Heart left ventricle (tissue), 16 donors: ENCODE measurements around the gene PARP3. TPM values are rescaled to one million over a fixed set of nuclear protein-coding genes. Genes with fewer than 3 reads are reported as not detected.
A peak's percentile ranks its signal among the peaks of the same experiment; 100 is the strongest.

Source experiments
- ATAC-seq, 4 donors: fragments of 200-7000 bp; cut with Tn5 transposase; one replicate each; pipeline ENCODE4 v1.9.1; 2020 to 2022; ENCODE audit warnings: moderate library complexity in 4 of 4, mild to moderate bottlenecking in 3 of 4, moderate number of reproducible peaks in 1 of 4
- DNase-seq, 5 donors: peaks; one replicate each; pipeline ENCODE4 v3.0.0-alpha.2; 2020
- H3K27ac ChIP-seq, 12 donors: fragments of 200-600 bp; sonication (generic) in 4 of 12; one replicate each; pipeline versions ENCODE4 v1.5.0 to v1.8.0; 2016 to 2022; ENCODE audit warnings: mild to moderate bottlenecking in 2 of 12
- H3K27me3 ChIP-seq, 9 donors: fragments of 200-600 bp; sonication (generic) in 2 of 9; one replicate each; pipeline versions ENCODE4 v1.5.1 to v1.8.0; 2016 to 2022; ENCODE audit warnings: mild to moderate bottlenecking in 3 of 9
- H3K36me3 ChIP-seq, 9 donors: fragments of 200-600 bp; sonication (generic) in 2 of 9; one replicate each; pipeline versions ENCODE4 v1.5.0 to v1.8.0; 2018 to 2022; ENCODE audit warnings: mild to moderate bottlenecking in 2 of 9
- H3K4me1 ChIP-seq, 12 donors: fragments of 200-600 bp; sonication (generic) in 4 of 12; one replicate each; pipeline versions ENCODE4 v1.5.0 to v1.8.0; 2016 to 2022; ENCODE audit warnings: mild to moderate bottlenecking in 3 of 12
- H3K4me3 ChIP-seq, 12 donors: fragments of 200-600 bp; sonication (generic) in 4 of 12; one replicate each; pipeline versions ENCODE4 v1.5.0 to v1.8.0; 2017 to 2022; ENCODE audit warnings: mild to moderate bottlenecking in 9 of 12, moderate library complexity in 4 of 12
- H3K9me3 ChIP-seq, 12 donors: fragments of 200-600 bp; sonication (generic) in 4 of 12; one replicate each; pipeline versions ENCODE4 v1.5.0 to v1.8.0; 2016 to 2022; ENCODE audit warnings: mild to moderate bottlenecking in 1 of 12
- POLR2A ChIP-seq, 2 donors: fragments of 450-650 bp; IDR thresholded peaks; one replicate each; pipeline ENCODE4 v1.6.1; 2017; ENCODE audit warnings: antibody characterized with exemption in 2 of 2, mild to moderate bottlenecking in 2 of 2, moderate library complexity in 2 of 2
- WGBS, 4 donors: extraction: QIAGEN DNeasy Blood & Tissue Kit in 2 of 4; methylation state at CpG; one replicate each; pipeline versions ENCODE4 v1.1.5 to v1.1.7; 2013 to 2018; 5-methylcytosine and 5-hydroxymethylcytosine counted together
- intact Hi-C, 10 donors: fragments of 100-400 bp; cut with DNase I; formaldehyde crosslinking; loops; one replicate each; pipeline versions ENCODE4 v1.11.1 to v1.14.2; 2022
- long read RNA-seq, 3 donors: library from polyadenylated mRNA; unstranded; transcript quantifications; one replicate each; pipeline ENCODE4 v2.0.0, GENCODE V29; 2020 to 2021
- polyA plus RNA-seq, 2 donors: library from polyadenylated mRNA; stranded (reverse); fragments of 200-250 nt; gene quantifications; one replicate each; pipeline ENCODE4 v1.2.3, GENCODE V29; 2013
- total RNA-seq, 9 donors: library from RNA; depleted of rRNA in 2 of 9; stranded (reverse); fragments of >200 nt in 2 of 9; fragmentation: NEBNext Ultra II Directional in 3 of 9; extraction: Animal tissue kit (Norgen Biotek cat#: 25700) in 3 of 9; gene quantifications; one replicate each; pipeline versions ENCODE4 v1.1.0 to v1.2.4, GENCODE V29; 2016 to 2023
- TF ChIP-seq, protein P1 (sequence below), 12 donors: fragments of 200-600 bp; sonication (generic) in 4 of 12; IDR thresholded peaks; one replicate each; pipeline versions ENCODE4 v1.5.0 to v1.8.0; 2018 to 2022; ENCODE audit warnings: antibody characterized with exemption in 12 of 12, mild to moderate bottlenecking in 5 of 12
- donor health status: ischemic (EF 13 %, LVEDD 7.1; RV severe dilation, severe dysfunction).
- donor health status: healthy with polysubstance abuse.
- donor health status: DM: no; HTN: yes; CAD: no.
- donor health status: DM: no; HTN: no; CAD: no.
- donor health status: ischemic (EF 25% LVEDD 6.9; RV normal size, moderate dysfunction).
- donor health status: ischemic (EF 25% LVEDD 5.7; RV mildly dilated, moderate dysfunction).
- donor health status: healthy.
- donor health status: DM: yes; HTN: yes; CAD: no.
- donor health status: ischemic (EF 35%, LVEDD 5.7; RV mildly dilated, moderate dysfunction).
- donor health status: nonischemic (EF 11% LVEDD 7.7; RV severe dilation, severe dysfunction).
- donor health status: DM: yes; HTN: yes; CAD: no.
- donor health status: PGD.
- donor health status: ischemic (EF 29% LVEDD 5.4; RV normal size, mild dysfunction).
- donor health status: nonischemic (EF 23%, LVEDD 6.1; RV moderate dilation, normal function).

Gene PARP3
- 10 to 100 TPM; 11.0 to 37.5 (median 14.5) TPM for total RNA-seq
- polyA plus RNA-seq, result 1 to 10 TPM; 7.0 to 9.1 TPM
- long read RNA-seq, donor 1, partial matches to known transcripts, result 13 of 25 reads
- long read RNA-seq, donor 1, other reads (novel, unspliced or antisense), result 7 of 25 reads
- long read RNA-seq, donor 2, transcript PARP3-201 (11 exons, 2,336 nt), result major isoform, 10 of 69 reads
- long read RNA-seq, donor 2, partial matches to known transcripts, result 36 of 69 reads
- long read RNA-seq, donor 2, other reads (novel, unspliced or antisense), result 15 of 69 reads
- long read RNA-seq, donor 3, partial matches to known transcripts, result 11 of 20 reads
- long read RNA-seq, donor 3, other reads (novel, unspliced or antisense), result 5 of 20 reads

DNA sequence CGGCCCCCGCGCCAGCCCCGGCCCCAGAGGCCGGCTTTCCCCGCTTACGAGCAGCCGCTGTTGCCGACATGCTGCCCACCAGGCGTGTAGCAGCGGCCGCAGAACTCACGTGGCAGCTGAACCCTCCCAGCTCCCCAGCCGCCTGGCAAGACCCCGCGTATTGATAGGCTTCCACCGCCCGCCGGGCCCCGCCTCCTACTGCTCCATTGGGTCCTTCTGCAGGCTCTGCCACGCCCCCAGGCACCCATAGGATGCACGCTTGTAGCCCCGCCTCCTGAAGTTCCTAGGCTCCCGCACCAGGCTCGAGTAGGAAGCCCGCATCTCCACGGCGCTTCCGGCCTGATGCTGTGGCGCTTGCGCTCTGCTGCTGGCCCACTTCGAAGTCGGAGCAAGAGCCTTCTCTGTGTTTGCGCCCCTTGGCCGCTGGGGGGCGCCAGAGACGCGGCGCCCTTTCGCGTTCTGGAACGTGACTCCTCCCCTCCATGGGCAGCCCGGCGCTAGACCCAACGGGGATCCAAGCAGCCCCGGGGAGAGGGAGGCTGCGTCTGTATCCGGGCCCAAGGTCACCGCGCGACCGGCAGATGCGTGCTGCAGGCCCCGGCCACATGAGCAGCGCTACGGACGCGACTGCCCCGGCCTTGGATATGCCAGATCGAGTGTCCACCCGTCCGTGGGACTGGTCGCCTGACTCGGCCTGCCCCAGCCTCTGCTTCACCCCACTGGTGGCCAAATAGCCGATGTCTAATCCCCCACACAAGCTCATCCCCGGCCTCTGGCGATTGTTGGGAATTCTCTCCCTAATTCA is at the start of gene PARP3, which contains the start of gene RRP9:
PARP3 (plus strand) TSS at position 566 of the 805 bp plus-strand sequence. CDS start 993 bp downstream, outside the sequence.
RRP9 (minus strand) TSS at position 107 of the 805 bp plus-strand sequence; CDS start at position 70, 37 bp downstream.
- Histone ChIP-seq H3K4me3 (peak within 1 kb of the TSS; percentile 36 to 93 (median 76)), H3K36me3 (peaks cover 0 to 36% (median 13%) of the 10 kb centered on the region in 9 donors), H3K4me1 (peaks cover 3 to 32% (median 23%) of the 10 kb centered on the region in 12 donors), H3K9me3 (no peaks in the 10 kb centered on the region), H3K27ac (peak within 1 kb of the TSS; percentile 90 to 99 (median 95)), H3K27me3 (no peaks in the 10 kb centered on the region)
- peak; percentile 100 for DNase-seq
- TF ChIP-seq, protein P1, sequence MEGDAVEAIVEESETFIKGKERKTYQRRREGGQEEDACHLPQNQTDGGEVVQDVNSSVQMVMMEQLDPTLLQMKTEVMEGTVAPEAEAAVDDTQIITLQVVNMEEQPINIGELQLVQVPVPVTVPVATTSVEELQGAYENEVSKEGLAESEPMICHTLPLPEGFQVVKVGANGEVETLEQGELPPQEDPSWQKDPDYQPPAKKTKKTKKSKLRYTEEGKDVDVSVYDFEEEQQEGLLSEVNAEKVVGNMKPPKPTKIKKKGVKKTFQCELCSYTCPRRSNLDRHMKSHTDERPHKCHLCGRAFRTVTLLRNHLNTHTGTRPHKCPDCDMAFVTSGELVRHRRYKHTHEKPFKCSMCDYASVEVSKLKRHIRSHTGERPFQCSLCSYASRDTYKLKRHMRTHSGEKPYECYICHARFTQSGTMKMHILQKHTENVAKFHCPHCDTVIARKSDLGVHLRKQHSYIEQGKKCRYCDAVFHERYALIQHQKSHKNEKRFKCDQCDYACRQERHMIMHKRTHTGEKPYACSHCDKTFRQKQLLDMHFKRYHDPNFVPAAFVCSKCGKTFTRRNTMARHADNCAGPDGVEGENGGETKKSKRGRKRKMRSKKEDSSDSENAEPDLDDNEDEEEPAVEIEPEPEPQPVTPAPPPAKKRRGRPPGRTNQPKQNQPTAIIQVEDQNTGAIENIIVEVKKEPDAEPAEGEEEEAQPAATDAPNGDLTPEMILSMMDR (IDR thresholded peaks at IDR 0.05), result peak in 11 of 12 donors; percentile 99 to 100 (median 100)
- TF ChIP-seq POLR2A (IDR thresholded peaks at IDR 0.05), result peak in 1 of 2 donors; percentile 63
- 0 to 2% (median 2%) methylated on average over 14 to 67 of the region's 67 CpGs for WGBS, 4 donors
- intact Hi-C loops, result loop anchor here in 9 of 10 donors (1.0 to 5.0 kb wide), 8 partner anchors 14 to 205 kb away; partner anchors contain the start of genes ABHD14B (in 7 of the 9) and ABHD14A (in 5 of the 9)
- peak; percentile 95 to 98 (median 96) for ATAC-seq

DNA sequence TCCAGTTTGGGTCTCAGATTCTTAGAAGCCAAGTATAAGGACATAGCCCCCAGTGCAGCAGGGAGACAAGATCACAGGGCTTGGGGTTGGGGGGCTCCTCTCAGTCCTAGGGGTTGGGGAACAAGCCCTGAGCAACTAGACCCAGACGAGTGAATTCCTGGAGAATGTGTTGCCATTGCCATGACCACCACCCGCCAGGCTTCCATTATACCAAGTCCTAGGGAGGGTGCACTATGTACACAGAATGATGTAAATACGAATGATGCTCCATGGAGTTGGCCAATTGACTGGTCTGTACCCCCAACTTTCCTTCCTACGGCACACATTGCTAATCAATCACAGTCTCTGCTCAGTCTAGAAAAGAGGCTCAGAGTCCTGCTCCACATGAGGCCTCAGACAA is 47.8 kb upstream of the PARP3 start:
- WGBS, 4 donors, result 75 to 98% (median 84%) methylated on average over 3 to 4 of the region's 4 CpGs
- Histone ChIP-seq H3K27ac (no peak overlapping the region), H3K36me3 (no peaks in the 10 kb centered on the region), H3K4me1 (no peaks in the 10 kb centered on the region), H3K27me3 (peaks cover 0 to 6% (median 0%) of the 10 kb centered on the region in 9 donors), H3K9me3 (no peaks in the 10 kb centered on the region), H3K4me3 (no peak overlapping the region)
- DNase-seq, result no peak
- no peak for ATAC-seq
- intact Hi-C loops, result no loop called here
- TF ChIP-seq POLR2A (IDR thresholded peaks at IDR 0.05), result no peak
- TF ChIP-seq, protein P1 (IDR thresholded peaks at IDR 0.05), result no peak

DNA sequence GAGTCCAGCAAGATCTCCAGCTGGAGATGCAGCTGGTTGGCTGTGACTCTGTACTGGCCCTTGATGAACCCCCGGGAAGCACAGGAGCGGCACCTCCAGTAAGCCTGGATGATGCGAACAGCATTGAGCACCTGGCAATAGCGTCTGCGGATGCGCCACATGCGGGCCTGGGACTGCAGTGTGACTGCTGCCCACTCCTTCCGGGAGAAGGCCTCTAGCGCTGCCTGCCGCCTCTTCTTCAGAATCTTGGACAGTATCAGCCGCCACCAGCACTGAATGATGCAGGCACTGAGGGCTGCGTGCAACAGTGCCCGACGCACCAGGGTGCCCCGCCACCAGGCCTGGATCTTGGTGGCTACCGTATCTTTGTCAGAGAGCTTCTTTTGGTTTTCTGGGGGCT is 47.2 kb upstream of the PARP3 start:
- WGBS, 4 donors, result 89 to 94% (median 93%) methylated on average over 16 of the region's 16 CpGs; no CpG with 5 or more reads in 1 of the 4 donors
- no peak overlapping the region for H3K27ac ChIP-seq
- peaks cover 0 to 6% (median 0%) of the 10 kb centered on the region in 9 donors for H3K27me3 ChIP-seq
- no peak overlapping the region for H3K4me3 ChIP-seq
- H3K9me3 ChIP-seq, result no peaks in the 10 kb centered on the region
- DNase-seq (no peak), ATAC-seq (no peak)
- intact Hi-C loops, result no loop called here
- TF ChIP-seq, protein P1 (IDR thresholded peaks at IDR 0.05), result no peak
- TF ChIP-seq POLR2A (IDR thresholded peaks at IDR 0.05), result no peak
- H3K4me1 ChIP-seq, result no peaks in the 10 kb centered on the region
- no peaks in the 10 kb centered on the region for H3K36me3 ChIP-seq
